K562 (cell line): Measurements from ENCODE around the gene ODAD3. TPM values are rescaled to one million over a fixed set of nuclear protein-coding genes. Genes with fewer than 3 reads are reported as not detected.
A peak's percentile ranks its signal among the peaks of the same experiment; 100 is the strongest.

Experiments
- ATAC-seq: fragments of 200-7000 bp; cut with Tn5 transposase; 3 replicates; pipeline ENCODE4 v1.9.1; 2020; ENCODE audit warnings: moderate library complexity
- BruUV-seq: library from RNA; stranded (reverse); fragments of 400-500 nt; replicated peaks from 2 replicates; lab custom pipeline; 2021; lab: Mats Ljungman, UMichigan
- CTCF ChIA-PET: fragments of 300-600 bp; formaldehyde crosslinking; extraction: SDS; loops from one replicate; lab custom pipeline; 2021; ENCODE audit warnings: low intra/inter-chr PET ratio; lab: Yijun Ruan, JAX
- POLR2A ChIA-PET: fragments of 300-600, 350-650 bp; sonication (Branson Sonifier 250); formaldehyde crosslinking; extraction: SDS; loops from one replicate; lab custom pipeline; 2021; ENCODE audit warnings: antibody characterized with exemption, inconsistent platforms; lab: Yijun Ruan, JAX
- DNase-seq, 4 experiments: peaks; one replicate each; pipeline versions ENCODE4 v3.0.0 to v3.0.0-alpha.2; 2011 to 2018; ENCODE audit warnings: low spot score in 3 of 4, mixed read lengths in 3 of 4; ENCODE audit errors: extremely low read depth in 1 of 4
- FAIRE-seq: peaks from 2 replicates; lab custom pipeline; 2011; peaks lifted over from hg19 to GRCh38; lab: Jason Lieb, UNC
- H2AFZ ChIP-seq: 2 replicates; pipeline ENCODE4 v1.6.0; 2011; ENCODE audit warnings: low read depth, low read length, control low read depth, inconsistent platforms
- H3K27ac ChIP-seq: fragments of 200-600 bp; 3 replicates; pipeline ENCODE4 v1.8.0; 2011; ENCODE audit warnings: low read depth, mild to moderate bottlenecking, control low read depth, inconsistent platforms, low read length, moderate library complexity, mixed read lengths; ENCODE audit errors: extremely low read depth
- H3K27me3 ChIP-seq, 2 experiments: fragments of 300-600 bp in 1 of 2; 2 replicates in 1 of 2; 3 replicates in 1 of 2; pipeline versions ENCODE4 v1.6.0 to v1.8.0; 2011; ENCODE audit warnings: inconsistent platforms in 2 of 2, low read length in 2 of 2, mild to moderate bottlenecking in 1 of 2, mixed read lengths in 1 of 2, moderate library complexity in 1 of 2; ENCODE audit not compliant: control insufficient read depth in 2 of 2, insufficient read depth in 2 of 2
- H3K36me3 ChIP-seq: fragments of 300-600 bp; 3 replicates; pipeline ENCODE4 v1.8.0; 2011; ENCODE audit warnings: mild to moderate bottlenecking, low read length, inconsistent platforms; ENCODE audit not compliant: control insufficient read depth, insufficient read depth
- H3K4me1 ChIP-seq, 2 experiments: fragments of 200-600 bp in 1 of 2; replicated peaks in 1 of 2; 2 replicates in 1 of 2; 3 replicates in 1 of 2; pipeline versions ENCODE4 v1.5.1 to v1.8.0; 2011; ENCODE audit warnings: inconsistent platforms in 2 of 2, low read length in 2 of 2, mild to moderate bottlenecking in 1 of 2, mixed read lengths in 1 of 2, moderate library complexity in 1 of 2; ENCODE audit not compliant: control insufficient read depth in 2 of 2, insufficient read depth in 2 of 2
- H3K4me2 ChIP-seq: 2 replicates; pipeline ENCODE4 v1.6.1; 2011; ENCODE audit warnings: low read length, control low read depth, inconsistent platforms, mixed read lengths; ENCODE audit not compliant: insufficient read depth
- H3K4me3 ChIP-seq: fragments of 200-600 bp; sonication (generic), shearing (Covaris generic); 2 replicates; pipeline ENCODE4 v1.5.1; 2016; ENCODE audit warnings: control low read depth, inconsistent platforms
- H3K79me2 ChIP-seq: fragments of 200-600 bp; 3 replicates; pipeline ENCODE4 v1.8.0; 2011; ENCODE audit warnings: low read length, inconsistent platforms; ENCODE audit not compliant: control insufficient read depth, insufficient read depth
- H3K9ac ChIP-seq, 2 experiments: 2 replicates each; pipeline versions ENCODE4 v1.6.0 to v1.6.1; 2011; ENCODE audit warnings: low read depth in 2 of 2, low read length in 2 of 2, control low read depth in 1 of 2, inconsistent platforms in 1 of 2, mild to moderate bottlenecking in 1 of 2, mixed read lengths in 1 of 2; ENCODE audit not compliant: insufficient read depth in 1 of 2
- H3K9me1 ChIP-seq: one replicate; pipeline ENCODE4 v1.6.0; 2011; ENCODE audit warnings: inconsistent platforms, mild to moderate bottlenecking, low read length, moderate library complexity; ENCODE audit not compliant: control insufficient read depth, insufficient read depth
- H3K9me3 ChIP-seq: replicated peaks from 2 replicates; pipeline ENCODE4 v1.5.1; 2011; ENCODE audit warnings: low read depth, low read length, inconsistent platforms; ENCODE audit not compliant: control insufficient read depth, insufficient read depth
- H4K20me1 ChIP-seq: replicated peaks from 2 replicates; pipeline ENCODE4 v1.6.1; 2011; ENCODE audit warnings: low read length, inconsistent platforms, mixed read lengths; ENCODE audit not compliant: control insufficient read depth, insufficient read depth
- CTCF ChIP-seq, 3 experiments: IDR thresholded peaks in 2 of 3; conservative IDR thresholded peaks in 1 of 3; 2 replicates each; pipeline ENCODE4 v1.5.1; 2011 to 2012; ENCODE audit warnings: low read length in 3 of 3, mild to moderate bottlenecking in 3 of 3, control low read depth in 2 of 3, improper control_type of control experiment in 1 of 3, inconsistent platforms in 1 of 3, low read depth in 1 of 3, mixed read lengths in 1 of 3, moderate library complexity in 1 of 3; ENCODE audit not compliant: insufficient read depth in 2 of 3
- NFYB ChIP-seq: IDR thresholded peaks from 2 replicates; pipeline ENCODE4 v1.6.1; 2011; ENCODE audit warnings: mild to moderate bottlenecking, moderate library complexity; ENCODE audit not compliant: insufficient read length; ENCODE audit errors: extremely low read depth
- SAFB2 ChIP-seq: fragments of 200-400 bp; formaldehyde crosslinking; IDR thresholded peaks from 2 replicates; pipeline ENCODE4 v1.6.1; 2018; ENCODE audit warnings: borderline replicate concordance, low read length, low read depth, moderate library complexity; ENCODE audit not compliant: severe bottlenecking
- ZBTB49 ChIP-seq: sonication (generic); formaldehyde crosslinking; IDR thresholded peaks from 2 replicates; pipeline ENCODE4 v1.8.0; 2022; ENCODE audit warnings: missing genetic modification reagents, mild to moderate bottlenecking, borderline replicate concordance
- WGBS: fragments of 100-300 bp; shearing (Covaris generic); methylation state at CpG from one replicate; pipeline ENCODE4 v1.1.6; 2016; ENCODE audit warnings: low coverage, mixed read lengths; ENCODE audit not compliant: insufficient coverage; ENCODE audit errors: missing lambda C conversion rate; 5-methylcytosine and 5-hydroxymethylcytosine counted together
- in situ Hi-C: fragments of 300-500 bp; cut with MboI; formaldehyde crosslinking; loops from 4 replicates; pipeline ENCODE4 v1.15.0; 2018; ENCODE audit warnings: inconsistent platforms, mixed read lengths
- intact Hi-C: fragments of 100-400 bp; cut with micrococcal nuclease; formaldehyde crosslinking; loops from 2 replicates; pipeline ENCODE4 v1.14.2; 2022
- polyA plus RNA-seq, 8 experiments: library from polyadenylated mRNA; depleted of rRNA in 4 of 8; stranded (reverse) in 5 of 8; unstranded in 3 of 8; fragments of >200 nt; fragmentation: Nextera tagmentation in 2 of 8; fragmentation: Illumina TruSeq in 1 of 8; extraction: Ambion mirVana in 2 of 8; extraction: Trizol in 1 of 8; gene quantifications; 2 replicates each; pipeline versions ENCODE4 v1.2.1 to v1.2.3, GENCODE V29; 2011 to 2014; ENCODE audit warnings: inconsistent platforms in 1 of 8, missing spikeins in 1 of 8
- total RNA-seq, 7 experiments: library from RNA; depleted of rRNA in 6 of 7; stranded (reverse); fragments of >200 nt in 6 of 7; fragmentation: Illumina TruSeq in 2 of 7; extraction: Trizol in 2 of 7; gene quantifications; 2 replicates each; pipeline versions ENCODE4 v1.2.1 to v1.2.3, GENCODE V29; 2011 to 2021; ENCODE audit warnings: low replicate concordance in 1 of 7
- TF ChIP-seq, protein P1 (sequence below): fragments of 250-450 bp; sonication (Bioruptor Pico); IDR thresholded peaks from 2 replicates; pipeline ENCODE4 v1.9.0; 2021; ENCODE audit warnings: mild to moderate bottlenecking, inconsistent platforms

The ODAD3 gene
- total and polyA plus RNA-seq, 9 of the 15 experiments (the other 6 are each of a cell fraction or from before 2014, with no cell fraction given), result 0.07 to 0.72 (median 0.14) TPM; not detected in 2

DNA sequence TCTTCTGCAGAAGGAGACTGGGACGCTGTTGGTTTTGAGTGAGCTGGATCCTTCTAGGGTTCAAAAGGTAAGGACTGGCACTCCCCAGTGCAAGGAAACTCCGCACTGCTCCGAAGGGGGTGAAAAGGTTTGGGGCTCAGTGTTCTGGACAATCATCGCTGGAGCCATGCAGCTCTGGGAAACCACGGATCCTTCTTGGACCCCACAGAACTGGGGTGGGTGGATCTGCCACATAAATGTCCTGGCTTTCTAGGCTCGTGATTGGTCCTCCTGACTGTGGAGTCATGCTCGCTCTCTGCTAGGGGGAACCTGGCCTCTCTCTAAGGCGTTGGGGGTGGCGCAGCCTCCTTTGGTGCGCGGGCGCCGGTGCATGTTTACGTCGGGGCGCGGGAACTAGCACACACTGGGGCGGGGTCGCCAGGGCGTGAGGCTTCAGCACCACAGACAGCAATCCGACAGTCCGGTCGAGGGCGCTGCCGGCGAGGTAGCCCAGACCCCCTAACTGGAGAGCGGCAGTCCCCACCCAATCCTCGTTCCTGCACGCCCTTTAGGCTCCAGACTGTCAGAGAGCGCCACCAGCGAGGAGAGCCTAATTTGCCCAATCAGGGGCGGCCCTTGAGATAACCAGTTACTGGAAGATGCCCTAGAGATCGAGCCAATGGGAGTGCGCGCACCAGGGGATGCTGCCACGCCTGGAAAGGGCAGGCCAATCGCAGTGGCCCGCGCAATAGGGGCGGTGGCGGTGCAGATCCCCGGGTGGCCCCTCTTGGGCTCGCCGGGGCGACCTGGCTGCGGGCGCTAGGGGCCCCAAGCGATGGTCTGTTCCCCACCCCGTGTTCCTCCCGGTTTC is 46.8 kb upstream of the ODAD3 start (continued):
- no peak for TF ChIP-seq ZBTB49
- peak; percentile 86 for TF ChIP-seq NFYB
- no peak for TF ChIP-seq SAFB2

DNA sequence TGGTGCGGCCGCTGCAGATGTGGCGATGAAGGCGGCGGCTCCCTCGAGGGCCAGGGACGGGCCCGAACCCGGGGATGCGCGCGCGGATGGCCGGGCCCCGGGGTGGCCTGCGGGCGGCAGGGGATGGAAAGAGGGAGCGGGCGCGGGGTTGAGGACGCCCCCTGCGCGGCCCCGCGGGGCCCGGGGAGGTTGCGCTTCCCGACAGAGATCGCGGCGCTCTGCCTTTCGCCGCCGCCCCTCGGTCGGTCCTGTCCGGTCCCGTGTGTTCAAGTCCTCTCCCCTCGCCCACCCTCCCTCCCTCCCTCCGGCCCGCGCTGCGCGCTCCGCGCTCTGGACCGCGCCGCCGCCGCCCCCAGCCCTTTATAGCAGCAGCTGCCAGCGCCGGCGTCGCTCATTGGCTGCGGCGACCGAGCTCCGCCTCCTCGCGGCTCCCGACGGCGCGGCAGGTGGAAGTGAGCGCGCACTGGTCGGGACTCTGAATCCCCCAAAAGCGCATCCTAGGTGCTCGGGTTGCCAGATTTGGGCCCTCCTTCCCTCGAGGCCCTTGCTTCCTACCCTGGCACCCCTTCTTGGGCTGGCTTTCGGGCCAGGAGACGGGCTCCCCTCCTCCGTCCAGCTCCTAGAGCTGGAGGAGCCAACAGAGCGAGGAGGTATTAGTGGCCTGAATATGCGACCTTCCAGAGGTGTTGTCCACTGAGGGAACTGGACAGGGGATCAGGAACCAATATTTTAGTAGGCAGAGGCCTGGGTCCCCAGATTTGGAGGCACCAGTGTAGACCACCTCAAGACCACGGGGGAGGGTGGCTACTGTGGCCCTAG is 46.0 kb upstream of the ODAD3 start, which contains the start of gene ELAVL3:
TSS of gene ELAVL3 (minus strand) at position 332 of the 819 bp plus-strand sequence. CDS start 438 bp downstream, outside the sequence.
- no peaks in the 10 kb centered on the region; a peak in 1 of 5 replicates for H3K27me3 ChIP-seq
- H3K9ac ChIP-seq, result no peak within 1 kb of the TSS
- H3K27ac ChIP-seq, result no peak within 1 kb of the TSS
- H3K9me1 ChIP-seq, result no peaks in the 10 kb centered on the region
- H3K4me1 ChIP-seq, result peaks cover 9 to 59% of the 10 kb centered on the region in 2 experiments; a peak in 4 of 5 replicates
- peak within 1 kb of the TSS; percentile 39; the same call in 1 of the 2 replicates for H3K4me3 ChIP-seq
- H3K79me2 ChIP-seq, result no peaks in the 10 kb centered on the region
- no peaks in the 10 kb centered on the region; the same call in 1 of the 2 replicates for H4K20me1 ChIP-seq
- CTCF ChIA-PET, result no interaction called here
- FAIRE-seq, result no peak
- no peaks in the 10 kb centered on the region for H3K36me3 ChIP-seq
- peak within 1 kb of the TSS; percentile 51 for H3K4me2 ChIP-seq
- intact Hi-C loops (loop anchor here (5.0 to 10.0 kb wide), 2 partner anchors 99 to 186 kb away; partner anchors contain the start of genes EPOR and TSPAN16), in situ Hi-C loops (no loop called here)
- TF ChIP-seq, protein P1, sequence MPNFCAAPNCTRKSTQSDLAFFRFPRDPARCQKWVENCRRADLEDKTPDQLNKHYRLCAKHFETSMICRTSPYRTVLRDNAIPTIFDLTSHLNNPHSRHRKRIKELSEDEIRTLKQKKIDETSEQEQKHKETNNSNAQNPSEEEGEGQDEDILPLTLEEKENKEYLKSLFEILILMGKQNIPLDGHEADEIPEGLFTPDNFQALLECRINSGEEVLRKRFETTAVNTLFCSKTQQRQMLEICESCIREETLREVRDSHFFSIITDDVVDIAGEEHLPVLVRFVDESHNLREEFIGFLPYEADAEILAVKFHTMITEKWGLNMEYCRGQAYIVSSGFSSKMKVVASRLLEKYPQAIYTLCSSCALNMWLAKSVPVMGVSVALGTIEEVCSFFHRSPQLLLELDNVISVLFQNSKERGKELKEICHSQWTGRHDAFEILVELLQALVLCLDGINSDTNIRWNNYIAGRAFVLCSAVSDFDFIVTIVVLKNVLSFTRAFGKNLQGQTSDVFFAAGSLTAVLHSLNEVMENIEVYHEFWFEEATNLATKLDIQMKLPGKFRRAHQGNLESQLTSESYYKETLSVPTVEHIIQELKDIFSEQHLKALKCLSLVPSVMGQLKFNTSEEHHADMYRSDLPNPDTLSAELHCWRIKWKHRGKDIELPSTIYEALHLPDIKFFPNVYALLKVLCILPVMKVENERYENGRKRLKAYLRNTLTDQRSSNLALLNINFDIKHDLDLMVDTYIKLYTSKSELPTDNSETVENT, result 0 out of 2 replicates have a peak, but pooled peaks have one; percentile 33
- TF ChIP-seq CTCF (IDR thresholded peaks at IDR 0.05 in 2 of 3, conservative IDR thresholded peaks at IDR 0.05 in 1 of 3; ENCODE audit: insufficient read depth in 2 of 3, low read depth in 1 of 3, low read length in 3 of 3), result no peak
- BruUV-seq, result no TSS peak
- DNase-seq, result peak in 1 of 4 experiments; percentile 5
- peak within 1 kb of the TSS; percentile 87; the same call in 1 of the 2 replicates for H2AFZ ChIP-seq
- POLR2A ChIA-PET, result no interaction called here
- no peak for ATAC-seq
- WGBS, result 41% methylated on average over 22 of the region's 77 CpGs
- H3K9me3 ChIP-seq, result no peaks in the 10 kb centered on the region
